RPMI8226 (cell line): ENCODE results near the gene MRPS18B.
"Not testable (repeated sequence)": the region's sequence is repeated elsewhere in the genome, so short reads cannot be mapped to it uniquely, and the experiment has no call there.

Experiments used
- DNase-seq: peaks from one replicate; pipeline ENCODE4 v3.0.0-alpha.2; 2015

The MRPS18B gene

DNA sequence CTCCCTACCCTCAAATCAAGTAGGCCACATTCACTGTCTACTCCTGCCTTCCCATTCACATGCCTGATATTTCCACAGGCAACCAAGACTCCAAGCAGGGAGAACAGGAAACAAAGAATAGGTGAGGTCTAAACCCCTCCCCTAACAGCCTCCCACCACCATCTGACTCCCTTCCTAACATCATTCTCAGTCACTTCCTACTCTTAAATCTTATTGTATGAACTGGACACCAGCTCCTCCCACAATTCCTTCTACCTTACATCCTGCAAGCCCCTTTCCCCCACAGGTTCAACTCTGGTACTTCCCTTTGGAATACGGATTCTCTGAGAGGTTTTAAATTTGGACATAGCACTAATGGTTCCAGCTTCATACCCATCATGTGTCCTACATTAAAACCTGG is 28.3 kb downstream of the MRPS18B start:
- no peak for DNase-seq

DNA sequence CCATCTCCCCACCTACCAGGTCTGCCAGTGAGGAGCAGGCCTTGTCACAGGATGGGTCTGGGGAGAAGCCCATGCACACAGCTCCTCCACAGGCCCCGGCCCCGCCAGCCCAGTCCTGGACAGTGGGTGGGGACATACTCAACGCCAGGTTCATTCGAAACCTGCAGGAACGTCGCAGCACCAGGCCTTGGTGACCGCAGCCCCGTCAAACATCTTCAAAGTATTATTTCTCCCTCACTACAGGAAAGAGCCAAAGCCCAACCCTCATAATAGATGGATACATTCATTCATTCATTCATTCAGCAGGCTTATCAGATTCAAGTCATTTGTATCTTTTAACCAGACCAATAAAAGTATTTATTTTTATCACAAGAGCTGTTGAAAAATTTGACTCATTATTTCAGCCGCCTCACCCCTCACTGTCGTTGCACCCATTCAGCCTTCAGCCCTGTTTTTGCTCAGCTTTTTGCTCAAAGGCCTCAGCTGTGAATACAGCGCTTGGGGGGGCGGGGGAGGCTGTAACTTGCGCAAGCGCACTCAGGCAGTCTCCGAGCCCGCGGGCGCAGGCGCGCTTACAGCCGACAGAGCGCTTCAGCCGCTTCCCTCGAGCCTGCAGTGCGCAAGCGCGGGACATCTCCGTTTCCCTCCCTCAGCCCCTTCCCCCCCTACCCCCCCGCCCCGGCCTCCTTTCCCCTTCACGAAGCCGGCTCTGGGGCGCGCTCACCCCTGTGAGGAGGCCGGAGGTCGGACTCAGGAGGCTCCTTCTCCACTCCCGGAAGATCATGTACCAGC is 29.0 kb downstream of the MRPS18B start, which contains the start of gene C6orf136:
Gene C6orf136, plus strand, starts transcription at position 684 of the 792 bp plus-strand sequence. Its CDS starts 99 bp downstream, at position 783.
- DNase-seq = peak; percentile 98

DNA sequence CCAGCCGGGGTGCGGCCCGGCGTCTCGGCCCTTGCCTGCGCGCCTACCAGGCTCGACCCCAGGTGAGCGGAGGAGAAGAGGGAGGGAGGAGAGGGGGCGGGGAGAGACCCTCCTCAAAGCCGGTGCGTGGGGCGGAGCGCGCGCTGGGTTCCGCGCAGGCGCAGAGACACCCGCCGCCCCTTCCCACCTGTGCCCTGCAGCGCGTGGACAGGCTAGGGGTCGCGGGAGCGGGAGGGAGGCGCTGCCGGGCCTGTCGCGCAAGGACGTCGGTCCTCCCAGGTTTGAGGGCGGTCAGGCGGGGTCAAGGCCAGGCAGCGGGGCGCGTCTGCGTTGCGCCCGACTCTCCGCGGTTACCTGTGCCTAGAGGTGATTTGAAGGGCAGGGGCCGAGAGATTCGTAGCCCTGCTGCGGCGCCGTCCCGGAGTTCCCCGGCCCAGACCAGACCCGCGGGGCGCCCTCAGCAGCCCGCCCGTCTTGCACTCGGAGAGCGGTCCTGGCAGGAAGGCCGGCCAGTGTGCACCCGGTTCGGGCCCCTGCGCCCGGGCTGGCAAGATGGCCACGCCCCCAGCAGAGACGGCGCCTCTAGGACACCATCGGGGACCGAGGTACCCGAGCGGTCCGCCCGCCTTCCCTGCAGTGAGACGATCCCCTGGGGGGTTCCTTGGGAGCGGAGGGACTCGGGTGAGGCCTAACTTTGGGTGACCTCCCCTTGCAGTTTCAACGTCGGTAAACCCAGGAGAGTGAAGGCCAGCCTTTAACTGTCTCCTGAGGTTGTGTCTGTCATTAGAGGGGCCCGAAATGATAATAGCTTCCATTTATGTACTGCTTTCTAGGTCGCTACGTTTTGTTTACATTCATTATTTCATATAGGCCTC is 29.8 kb downstream of the MRPS18B start:
- DNase-seq = peak; percentile 89

DNA sequence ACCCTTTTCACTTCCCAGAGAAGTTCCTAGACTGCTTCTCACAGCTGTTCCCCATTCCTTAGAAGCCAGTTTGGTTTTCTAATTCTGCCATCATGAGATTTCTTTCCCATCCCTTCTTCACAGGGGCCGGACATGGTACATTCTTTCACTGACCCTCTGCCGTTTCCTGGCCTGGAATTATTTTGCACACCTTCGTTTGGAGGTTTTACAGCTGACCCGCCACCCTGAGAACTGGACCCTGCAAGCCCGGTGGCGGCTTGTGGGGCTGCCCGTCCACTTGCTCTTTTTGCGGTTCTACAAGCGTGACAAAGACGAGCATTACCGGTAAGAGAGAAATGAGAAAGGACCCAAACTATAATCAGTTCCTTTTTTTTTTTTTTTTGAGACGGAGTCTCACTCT is 33.5 kb downstream of the MRPS18B start:
- no peak for DNase-seq

DNA sequence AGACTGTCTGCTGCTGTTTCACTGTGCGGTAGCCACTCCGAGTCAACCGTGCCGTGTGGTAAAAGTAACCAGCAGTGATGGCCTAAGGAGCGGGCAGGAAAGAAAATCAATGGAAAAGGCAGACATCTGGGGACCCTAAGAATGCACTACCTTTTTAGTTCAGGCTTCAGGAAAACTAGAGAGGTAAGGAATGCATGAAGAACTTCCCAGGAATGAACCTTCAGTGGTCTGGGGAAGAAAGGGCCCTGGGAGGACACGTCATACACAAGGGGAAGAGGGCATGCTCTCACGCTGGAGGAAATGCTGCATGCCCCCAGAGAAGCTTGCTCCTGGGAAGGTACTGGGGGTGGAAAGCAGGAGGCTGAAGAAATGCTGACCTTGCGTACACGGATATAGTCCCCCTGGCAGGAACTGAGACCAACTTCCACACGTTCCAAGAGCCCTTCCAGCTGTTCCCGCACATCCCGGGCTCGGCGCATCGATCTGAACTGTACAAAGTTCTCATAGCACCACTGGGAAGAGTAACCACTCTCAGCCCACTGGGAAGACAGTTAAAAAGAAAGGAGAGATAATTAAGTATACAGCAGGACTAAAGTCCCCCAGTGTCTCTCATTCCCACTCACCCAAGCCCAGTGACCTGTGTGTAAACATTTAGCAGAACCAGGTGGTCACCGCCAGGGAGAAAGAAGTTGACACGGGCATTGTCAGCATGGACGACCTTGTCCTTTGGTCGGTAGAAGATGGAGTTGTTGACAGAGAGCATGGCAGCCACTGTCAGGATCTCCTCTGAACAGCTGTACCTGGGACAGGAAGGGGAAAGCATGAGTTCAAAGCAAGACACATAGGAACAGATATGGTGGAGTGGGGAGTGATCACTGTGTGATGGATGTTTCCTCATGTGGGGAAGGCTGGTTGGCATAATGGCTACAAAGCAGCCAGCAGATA is 37.4 kb downstream of the MRPS18B start:
- DNase-seq = no peak

DNA sequence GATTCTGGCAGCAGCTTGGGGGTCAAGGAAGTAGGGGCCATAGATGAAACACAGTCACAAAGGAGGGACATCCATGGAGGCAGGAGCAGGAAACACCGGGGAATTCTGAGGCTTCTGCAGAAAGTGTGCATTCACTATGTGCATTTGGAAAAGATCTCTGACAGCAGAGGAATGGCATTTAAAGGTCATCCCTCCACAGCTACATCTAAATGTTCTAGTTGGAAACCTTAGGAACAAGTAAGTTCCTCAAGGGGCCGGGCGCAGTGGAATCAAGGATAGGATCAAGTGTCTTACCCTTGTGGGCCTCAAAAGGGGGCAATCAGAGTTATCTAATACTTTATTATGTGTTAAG is 38.1 kb downstream of the MRPS18B start:
- DNase-seq = no peak

- DNase-seq = no peak
These were observed 38.9 kb downstream of the MRPS18B start for GRCh38 chr6:30656513-30656912.

GRCh38 chr6:30657454-30657853 is 39.8 kb downstream of the MRPS18B start:
- DNase-seq = no peak

- not testable (repeated sequence) for DNase-seq
These were observed 40.3 kb downstream of the MRPS18B start for GRCh38 chr6:30657922-30658321.

DNA sequence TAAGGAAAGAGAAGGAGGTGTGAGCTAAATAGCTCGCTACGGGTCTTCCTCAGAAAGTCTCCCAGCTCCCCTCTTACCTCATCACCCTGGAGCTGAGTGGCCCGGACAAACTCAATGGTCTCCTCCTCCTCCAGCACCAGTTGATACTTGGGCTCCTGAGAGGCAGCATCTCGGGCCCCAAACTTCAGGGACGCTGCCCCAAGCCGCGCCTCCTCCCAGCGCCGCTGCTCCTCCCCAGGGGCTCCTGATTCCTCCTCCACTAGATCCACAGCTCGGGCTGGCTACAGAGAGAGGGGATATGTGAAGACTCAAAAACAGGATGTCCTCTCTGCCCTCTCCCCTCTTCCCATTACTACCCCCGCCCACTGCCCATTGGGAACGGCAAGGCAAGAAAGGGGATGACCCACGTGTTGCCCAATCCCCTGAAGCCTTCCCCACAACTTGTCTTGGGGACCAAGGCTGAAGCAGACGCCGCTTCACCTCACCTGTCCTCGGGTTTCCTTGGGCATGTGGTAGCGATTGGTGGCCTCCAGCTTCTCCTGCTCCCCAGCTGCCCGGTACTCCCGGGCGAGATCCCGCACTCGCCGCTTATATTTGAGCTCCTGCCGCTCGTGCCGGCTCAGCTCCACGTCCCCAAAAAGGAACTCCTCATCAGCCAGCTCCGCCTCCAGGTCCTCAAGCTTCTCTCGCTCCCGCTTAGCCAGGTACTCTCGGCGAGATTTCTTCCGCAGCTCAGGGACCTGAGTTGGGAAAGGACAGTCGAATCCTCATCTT is 47.5 kb downstream of the MRPS18B start:
- no peak for DNase-seq

GRCh38 chr6:30666300-30666699 is 48.7 kb downstream of the MRPS18B start:
- not testable (repeated sequence) for DNase-seq

DNA sequence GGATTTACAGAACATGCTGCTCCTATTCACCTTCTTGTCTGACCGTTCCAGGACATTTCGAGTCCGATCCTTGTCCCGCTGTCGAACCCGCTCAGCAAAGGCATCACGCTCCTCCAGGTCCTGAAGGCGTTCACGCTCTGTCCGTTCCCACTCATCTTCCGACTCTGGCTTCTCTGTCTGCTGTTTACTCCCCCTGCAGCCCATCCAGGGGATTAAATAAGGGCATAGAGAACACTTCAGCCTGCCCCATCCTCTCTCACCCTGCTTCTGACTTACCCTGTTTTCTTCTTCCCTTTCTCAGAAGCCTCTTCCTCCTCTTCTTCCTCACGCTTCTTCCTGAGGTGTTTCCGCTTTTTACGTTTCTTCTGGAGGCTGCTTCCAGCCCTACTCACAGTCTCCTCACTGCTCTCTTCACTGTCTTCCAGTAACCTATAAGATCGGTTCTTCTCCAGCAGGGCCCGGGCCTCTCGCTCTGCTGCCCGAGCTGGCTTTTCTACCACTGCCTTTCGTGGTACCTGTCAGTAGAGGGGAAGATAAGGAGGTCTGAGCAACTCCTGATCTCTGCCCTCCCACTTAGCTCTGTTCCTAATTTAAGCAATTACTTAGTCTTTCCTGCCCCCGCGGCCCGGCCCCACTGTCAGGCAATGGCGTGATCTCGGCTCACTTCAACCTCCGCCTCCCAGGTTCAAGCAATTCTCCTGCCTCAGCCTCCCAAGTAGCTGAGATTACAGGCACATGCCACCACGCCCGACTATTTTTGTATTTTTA is 53.3 kb downstream of the MRPS18B start:
- DNase-seq = no peak

DNA sequence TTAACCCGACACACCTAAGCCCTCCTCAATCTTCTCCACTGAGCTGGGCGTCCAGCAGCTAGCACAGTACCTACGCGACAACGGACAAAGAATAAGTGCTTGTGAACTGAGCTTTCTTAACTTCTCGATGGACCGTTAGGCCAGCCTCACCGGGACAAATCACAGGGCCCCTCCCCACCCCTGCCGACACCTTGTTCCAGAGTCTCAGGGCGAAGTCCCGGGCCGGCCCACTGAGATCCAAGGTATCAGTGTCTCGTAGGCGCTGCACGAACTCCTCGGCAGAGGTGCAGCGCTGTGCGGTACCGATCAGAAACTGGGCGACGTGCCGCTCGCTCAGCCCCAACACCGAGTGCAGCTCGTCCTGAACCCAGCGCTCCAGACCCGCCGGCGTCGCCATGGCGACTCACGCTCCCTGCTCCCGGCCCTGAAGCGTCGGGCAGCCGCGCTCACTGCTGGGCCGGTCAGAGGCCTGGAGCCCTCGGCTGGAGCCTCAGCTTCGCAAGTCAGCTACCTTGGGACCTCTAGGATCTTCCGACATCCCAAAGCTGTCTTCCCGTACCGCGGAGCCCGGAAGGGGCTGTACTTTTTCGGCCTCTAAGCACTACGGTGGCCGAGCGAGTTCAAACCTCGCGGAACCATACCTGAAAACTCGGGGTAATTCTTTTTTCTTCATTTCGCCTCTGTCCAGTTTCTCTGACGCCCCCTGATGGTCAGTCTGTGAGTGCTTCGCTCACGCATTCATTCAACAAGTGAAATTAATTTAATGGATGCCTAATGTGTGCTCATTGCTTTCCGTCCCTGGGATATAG is 55.0 kb downstream of the MRPS18B start, which contains the start of gene DHX16:
Gene DHX16, minus strand, starts transcription at position 562 of the 809 bp plus-strand sequence. Its CDS starts 165 bp downstream, at position 397.
- peak; percentile 99 for DNase-seq
